Esophagus squamous epithelium (tissue), 5 donors: ENCODE measurements around the gene OR6J1. TPM values are rescaled to one million over a fixed set of nuclear protein-coding genes. Genes with fewer than 3 reads are reported as not detected.
A peak's percentile ranks its signal among the peaks of the same experiment; 100 is the strongest.

Experiments
- DNase-seq: peaks from one replicate; lab custom pipeline; 2025; lab: John Stamatoyannopoulos, UW
- H3K27ac ChIP-seq, 4 donors: fragments of 200-600 bp; sonication (generic); one replicate each; pipeline ENCODE4 v1.5.1; 2016 to 2019; ENCODE audit warnings: mild to moderate bottlenecking in 1 of 4
- H3K27me3 ChIP-seq, 4 donors: fragments of 200-600 bp; sonication (generic); 1 replicate in 3 of 4; 2 replicates in 1 of 4; pipeline versions ENCODE4 v1.5.1 to v1.6.0; 2017 to 2021; ENCODE audit warnings: antibody characterized with exemption in 1 of 4
- H3K36me3 ChIP-seq, 3 donors: fragments of 200-600 bp; sonication (generic); one replicate each; pipeline ENCODE4 v1.5.1; 2016 to 2019
- H3K4me1 ChIP-seq, 3 donors: fragments of 200-600 bp; sonication (generic); one replicate each; pipeline ENCODE4 v1.5.1; 2017 to 2019
- H3K4me3 ChIP-seq, 4 donors: fragments of 200-600 bp; sonication (generic); 1 replicate in 3 of 4; 2 replicates in 1 of 4; pipeline ENCODE4 v1.5.1; 2016 to 2019; ENCODE audit warnings: mild to moderate bottlenecking in 2 of 4, moderate library complexity in 1 of 4
- H3K9me3 ChIP-seq, 3 donors: fragments of 200-600 bp; sonication (generic); one replicate each; pipeline ENCODE4 v1.5.1; 2016 to 2019
- CTCF ChIP-seq, 6 experiments: fragments of 450-650 bp in 4 of 6; fragments of 200-600 bp in 2 of 6; sonication (generic) in 2 of 6; IDR thresholded peaks; one replicate each; pipeline ENCODE4 v1.5.1; 2016 to 2019; ENCODE audit warnings: antibody characterized with exemption in 6 of 6, mild to moderate bottlenecking in 4 of 6, moderate library complexity in 4 of 6
- POLR2A ChIP-seq, 4 donors: fragments of 450-650 bp; IDR thresholded peaks; one replicate each; pipeline ENCODE4 v1.6.1; 2017; ENCODE audit warnings: antibody characterized with exemption in 4 of 4, mild to moderate bottlenecking in 4 of 4, moderate library complexity in 3 of 4
- WGBS, 2 donors: methylation state at CpG; one replicate each; pipeline ENCODE4 v1.1.5; 2018; 5-methylcytosine and 5-hydroxymethylcytosine counted together
- intact Hi-C: fragments of 100-400 bp; cut with DNase I; formaldehyde crosslinking; loops from one replicate; pipeline ENCODE4 v1.15.0; 2022
- total RNA-seq, 4 donors: library from RNA; depleted of rRNA; stranded (reverse); fragments of >200 nt; gene quantifications; one replicate each; pipeline ENCODE4 v1.1.0, GENCODE V29; 2016
- donor health status: DM: yes; HTN: yes; CAD: no.

OR6J1 gene
- total RNA-seq, 4 donors from 2014 or later: not detected

GRCh38 chr14:22601996-22602395 lies 42.2 kb downstream of the OR6J1 start:
- intact Hi-C loops: no loop called here
- Histone ChIP-seq H3K9me3 (no peaks in the 10 kb centered on the region), H3K36me3 (peaks cover 29 to 59% (median 50%) of the 10 kb centered on the region in 3 donors), H3K27ac (peak overlapping the region in 1 of 4 donors; percentile 28), H3K27me3 (no peaks in the 10 kb centered on the region), H3K4me3 (no peak overlapping the region), H3K4me1 (peaks cover 8 to 54% (median 15%) of the 10 kb centered on the region in 3 donors)
- no peak for DNase-seq
- TF ChIP-seq CTCF (IDR thresholded peaks at IDR 0.05) (no peak), POLR2A (IDR thresholded peaks at IDR 0.05) (no peak)
- WGBS, 2 donors: 80 to 84% methylated on average over 5 of the region's 5 CpGs

DNA sequence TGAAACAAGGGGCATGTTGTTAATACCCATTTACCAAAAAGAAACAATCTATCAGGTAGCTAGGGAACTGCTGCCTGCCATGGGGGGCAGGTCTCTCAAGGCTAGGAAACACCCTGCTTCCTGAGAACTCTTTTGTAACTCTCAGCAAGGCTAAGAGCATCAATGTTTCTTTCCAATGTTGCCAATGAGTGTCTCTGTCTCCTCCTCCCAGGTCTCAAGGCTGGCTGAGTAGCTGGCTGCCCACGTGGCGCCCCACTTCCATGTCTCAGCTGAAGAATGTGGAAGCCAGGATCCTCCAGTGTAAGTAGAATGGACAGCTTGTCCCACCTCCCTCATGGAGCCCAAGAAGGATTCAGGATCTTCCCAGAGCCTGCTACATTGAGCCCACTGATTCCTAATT lies 42.7 kb downstream of the OR6J1 start:
- Histone ChIP-seq H3K9me3 (no peaks in the 10 kb centered on the region), H3K27me3 (no peaks in the 10 kb centered on the region), H3K4me3 (no peak overlapping the region), H3K27ac (peak overlapping the region in 1 of 4 donors; percentile 28), H3K36me3 (peaks cover 26 to 53% (median 50%) of the 10 kb centered on the region in 3 donors), H3K4me1 (peaks cover 8 to 54% (median 15%) of the 10 kb centered on the region in 3 donors)
- no peak for DNase-seq
- TF ChIP-seq CTCF (IDR thresholded peaks at IDR 0.05) (no peak), POLR2A (IDR thresholded peaks at IDR 0.05) (no peak)
- WGBS, 2 donors: 100% methylated on average over 1 of the region's 2 CpGs; no CpG with 5 or more reads in 1 of the 2 donors
- intact Hi-C loops: no loop called here

DNA sequence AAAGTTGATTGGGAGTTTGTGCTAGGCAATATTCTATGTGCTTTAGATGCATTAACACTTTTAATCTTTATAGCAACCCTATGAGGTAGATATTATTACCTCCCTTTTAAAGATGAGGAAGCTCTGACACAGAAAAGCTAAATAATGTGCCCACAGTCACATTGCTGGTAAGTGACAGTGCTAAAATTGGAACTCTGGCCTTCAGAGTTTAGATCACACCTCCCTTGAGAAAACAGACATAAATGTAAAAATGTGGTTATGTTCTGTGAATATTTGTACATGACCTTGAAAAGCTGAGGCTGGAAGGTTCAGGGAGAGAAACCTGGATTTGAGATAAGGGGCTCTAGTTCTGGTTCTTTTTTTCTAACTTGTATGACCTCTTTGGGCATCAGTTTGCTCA lies 44.1 kb downstream of the OR6J1 start:
- Histone ChIP-seq H3K4me1 (peaks cover 8 to 54% (median 15%) of the 10 kb centered on the region in 3 donors), H3K36me3 (peaks cover 13 to 39% (median 36%) of the 10 kb centered on the region in 3 donors), H3K27ac (peak overlapping the region in 1 of 4 donors; percentile 98), H3K27me3 (no peaks in the 10 kb centered on the region), H3K4me3 (no peak overlapping the region), H3K9me3 (no peaks in the 10 kb centered on the region)
- DNase-seq: no peak
- intact Hi-C loops: no loop called here
- TF ChIP-seq POLR2A (IDR thresholded peaks at IDR 0.05) (no peak), CTCF (IDR thresholded peaks at IDR 0.05) (no peak)

DNA sequence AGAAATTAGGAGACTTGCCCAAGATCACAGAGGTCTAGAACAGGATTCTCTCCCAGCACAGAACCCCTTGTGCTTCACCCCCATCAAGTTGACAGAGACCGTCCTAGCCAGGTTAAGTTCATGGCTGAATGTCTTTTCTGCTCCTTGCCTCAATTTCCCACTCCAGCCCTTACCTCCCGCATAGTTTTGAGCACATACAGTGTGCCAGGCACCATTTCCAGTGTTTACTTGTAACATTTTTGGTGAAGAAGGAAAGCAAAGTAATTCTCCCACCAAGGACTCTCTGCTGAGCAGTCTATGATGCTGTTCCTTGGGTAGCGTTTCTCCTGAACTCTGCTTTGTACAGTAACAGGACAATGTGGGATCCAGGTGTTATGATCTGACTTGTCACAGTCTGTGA lies 44.8 kb downstream of the OR6J1 start:
- intact Hi-C loops: loop anchor here (10.0 kb wide), 1 partner anchor 235 kb away; the partner anchor contains the start of gene MMP14
- H3K9me3 ChIP-seq: no peaks in the 10 kb centered on the region
- peaks cover 8 to 54% (median 15%) of the 10 kb centered on the region in 3 donors for H3K4me1 ChIP-seq
- peaks cover 8 to 32% (median 29%) of the 10 kb centered on the region in 3 donors for H3K36me3 ChIP-seq
- TF ChIP-seq POLR2A (IDR thresholded peaks at IDR 0.05): no peak
- no peak for TF ChIP-seq CTCF (IDR thresholded peaks at IDR 0.05)
- peak overlapping the region; percentile 50 to 92 (median 87) for H3K4me3 ChIP-seq
- 61 to 79% methylated on average over 3 of the region's 3 CpGs for WGBS, 2 donors
- DNase-seq: no peak
- H3K27me3 ChIP-seq: no peaks in the 10 kb centered on the region
- H3K27ac ChIP-seq: peak overlapping the region; percentile 90 to 98 (median 94)

DNA sequence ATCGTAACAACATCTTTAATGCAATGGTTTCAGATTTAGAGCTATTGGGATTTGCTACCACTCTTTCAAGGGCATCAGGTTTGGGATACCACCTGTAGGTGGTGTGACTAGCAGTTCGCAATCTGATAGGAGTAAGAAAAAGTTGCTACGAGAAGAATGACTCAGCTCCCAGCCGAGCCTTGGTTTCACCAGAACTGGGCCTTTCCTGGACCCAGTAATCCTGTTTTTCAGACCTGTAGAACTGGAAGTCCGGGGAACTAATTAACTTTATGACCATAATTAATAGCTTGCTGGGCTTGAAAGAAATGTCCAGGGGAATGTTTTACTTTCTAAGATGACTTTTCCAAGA lies 45.3 kb downstream of the OR6J1 start:
- Histone ChIP-seq H3K9me3 (no peaks in the 10 kb centered on the region), H3K36me3 (peaks cover 6 to 27% (median 25%) of the 10 kb centered on the region in 3 donors), H3K4me1 (peaks cover 8 to 54% (median 15%) of the 10 kb centered on the region in 3 donors), H3K4me3 (peak overlapping the region; percentile 50 to 92 (median 87)), H3K27ac (peak overlapping the region; percentile 90 to 98 (median 94)), H3K27me3 (no peaks in the 10 kb centered on the region)
- intact Hi-C loops: loop anchor here (10.0 kb wide), 1 partner anchor 236 kb away; the partner anchor contains the start of gene MMP14
- peak in 1 of 4 donors; percentile 25 for TF ChIP-seq POLR2A (IDR thresholded peaks at IDR 0.05)
- peak in 3 of 6 experiments; percentile 21 to 38 (median 31) for TF ChIP-seq CTCF (IDR thresholded peaks at IDR 0.05)
- WGBS, 2 donors: 0 to 2% methylated on average over 5 of the region's 5 CpGs
- no peak for DNase-seq
